Endothelial cell of umbilical vein (primary cell): ENCODE measurements around the gene FTHL17. TPM values are rescaled to one million over a fixed set of nuclear protein-coding genes. Genes with fewer than 3 reads are reported as not detected.

ENCODE experiments used
- BruUV-seq: library from RNA; stranded (reverse); fragments of 400-500 nt; replicated peaks from 2 replicates; lab custom pipeline; 2021; lab: Mats Ljungman, UMichigan
- CTCF ChIA-PET: fragments of 300-600, 350-600 bp; sonication (Branson Sonifier 250); formaldehyde crosslinking; loops from one replicate; lab custom pipeline; 2021; ENCODE audit warnings: antibody characterized with exemption, inconsistent platforms; lab: Charles Lee
- POLR2A ChIA-PET: fragments of 300-600, 350-600 bp; sonication (Branson Sonifier 250); formaldehyde crosslinking; loops from one replicate; lab custom pipeline; 2021; ENCODE audit warnings: antibody characterized with exemption, inconsistent platforms; lab: Charles Lee
- DNase-seq: peaks from one replicate; pipeline ENCODE4 v3.0.0-alpha.2; 2011; ENCODE audit warnings: low read depth, low spot score
- FAIRE-seq: peaks from 2 replicates; lab custom pipeline; 2011; peaks lifted over from hg19 to GRCh38; lab: Jason Lieb, UNC
- H2AFZ ChIP-seq: 2 replicates; pipeline ENCODE4 v1.6.0; 2012; ENCODE audit warnings: low read depth, low read length, control low read depth, inconsistent platforms
- H3K27ac ChIP-seq: 2 replicates; pipeline ENCODE4 v1.5.1; 2011; ENCODE audit warnings: low read depth, mild to moderate bottlenecking, control low read depth, low read length, moderate library complexity; ENCODE audit not compliant: insufficient read depth
- H3K27me3 ChIP-seq, 2 experiments: 2 replicates each; pipeline versions ENCODE4 v1.6.0 to v1.6.1; 2011; ENCODE audit warnings: low read length in 2 of 2, mixed read lengths in 1 of 2; ENCODE audit not compliant: control insufficient read depth in 2 of 2, insufficient read depth in 2 of 2
- H3K36me3 ChIP-seq, 2 experiments: 2 replicates in 1 of 2; 3 replicates in 1 of 2; pipeline ENCODE4 v1.5.1; 2011; ENCODE audit warnings: low read length in 2 of 2, mild to moderate bottlenecking in 1 of 2, moderate library complexity in 1 of 2; ENCODE audit not compliant: control insufficient read depth in 2 of 2, insufficient read depth in 2 of 2; ENCODE audit errors: extremely low read depth in 1 of 2
- H3K4me1 ChIP-seq: 3 replicates; pipeline ENCODE4 v1.5.1; 2011; ENCODE audit warnings: mild to moderate bottlenecking, low read length; ENCODE audit not compliant: control insufficient read depth, insufficient read depth; ENCODE audit errors: extremely low read depth
- H3K4me2 ChIP-seq: 2 replicates; pipeline ENCODE4 v1.6.1; 2011; ENCODE audit warnings: low read length, control low read depth, mixed read lengths; ENCODE audit not compliant: insufficient read depth
- H3K4me3 ChIP-seq, 3 experiments: fragments of 200-600 bp in 1 of 3; sonication (generic), shearing (Covaris generic) in 1 of 3; replicated peaks in 1 of 3; 2 replicates each; pipeline ENCODE4 v1.5.1; 2011 to 2016; ENCODE audit warnings: control low read depth in 3 of 3, low read length in 3 of 3, mild to moderate bottlenecking in 2 of 3, inconsistent platforms in 1 of 3, low read depth in 1 of 3, moderate library complexity in 1 of 3; ENCODE audit not compliant: insufficient read depth in 1 of 3
- H3K79me2 ChIP-seq: 2 replicates; pipeline ENCODE4 v1.6.0; 2012; ENCODE audit warnings: low read length, inconsistent platforms; ENCODE audit not compliant: control insufficient read depth, insufficient read depth
- H3K9ac ChIP-seq: replicated peaks from 2 replicates; pipeline ENCODE3; 2011; ENCODE audit warnings: low read length, control low read depth; ENCODE audit not compliant: insufficient read depth; ENCODE audit errors: extremely low read depth
- H3K9me1 ChIP-seq: replicated peaks from 3 replicates; pipeline ENCODE4 v1.6.0; 2011; ENCODE audit warnings: mild to moderate bottlenecking, low read length; ENCODE audit not compliant: control insufficient read depth, insufficient read depth; ENCODE audit errors: extremely low read depth
- H3K9me3 ChIP-seq: replicated peaks from 2 replicates; pipeline ENCODE4 v1.5.1; 2012; ENCODE audit warnings: low read length, inconsistent platforms; ENCODE audit not compliant: control insufficient read depth, insufficient read depth
- H4K20me1 ChIP-seq: replicated peaks from 2 replicates; pipeline ENCODE3; 2011; ENCODE audit warnings: mild to moderate bottlenecking, low read length; ENCODE audit not compliant: control insufficient read depth, insufficient read depth; ENCODE audit errors: extremely low read depth
- CTCF ChIP-seq, 2 donors: IDR thresholded peaks; 1 replicate in 1 of 2; 2 replicates in 1 of 2; pipeline ENCODE4 v1.5.1; 2011; ENCODE audit warnings: low read length in 2 of 2, mild to moderate bottlenecking in 2 of 2, moderate library complexity in 2 of 2, control low read depth in 1 of 2, inconsistent platforms in 1 of 2, low read depth in 1 of 2; ENCODE audit not compliant: insufficient read depth in 1 of 2; ENCODE audit errors: extremely low read depth in 1 of 2
- EZH2 ChIP-seq: IDR thresholded peaks from 2 replicates; pipeline ENCODE4 v1.6.1; 2012; ENCODE audit warnings: borderline replicate concordance, low read depth, mild to moderate bottlenecking, moderate library complexity, low read length, inconsistent platforms; ENCODE audit not compliant: severe bottlenecking
- GATA2 ChIP-seq: IDR thresholded peaks from 2 replicates; pipeline ENCODE4 v1.7.0; 2011; ENCODE audit warnings: low read depth, mild to moderate bottlenecking, moderate library complexity, mixed read lengths, low read length; ENCODE audit not compliant: insufficient read length, insufficient read depth
- MAX ChIP-seq: IDR thresholded peaks from 2 replicates; pipeline ENCODE4 v1.6.1; 2011; ENCODE audit not compliant: insufficient read depth, insufficient read length
- POLR2A ChIP-seq: IDR thresholded peaks from 2 replicates; pipeline ENCODE4 v1.6.1; 2012; ENCODE audit warnings: low read depth, mild to moderate bottlenecking, control low read depth, low read length
- POLR2AphosphoS5 ChIP-seq: IDR thresholded peaks from 2 replicates; pipeline ENCODE4 v1.6.1; 2012; ENCODE audit warnings: low read depth, mild to moderate bottlenecking, control low read depth, low read length, moderate library complexity; ENCODE audit not compliant: insufficient read depth
- dilution Hi-C: fragments of 300-500 bp; cut with MboI; formaldehyde crosslinking; loops from one replicate; pipeline ENCODE4 v1.15.0; 2019; ENCODE audit warnings: low sequenced_read_pairs; ENCODE audit not compliant: extremely low pct_ligation_motif_present
- intact Hi-C: fragments of 100-400 bp; cut with micrococcal nuclease; formaldehyde crosslinking; loops from one replicate; pipeline ENCODE4 v1.10.0; 2022
- polyA plus RNA-seq, 4 experiments: library from polyadenylated mRNA; depleted of rRNA in 3 of 4; stranded (reverse) in 3 of 4; unstranded in 1 of 4; fragments of >200 nt; gene quantifications; 2 replicates each; pipeline versions ENCODE4 v1.2.1 to v1.2.3, GENCODE V29; 2011 to 2012; ENCODE audit warnings: missing spikeins in 1 of 4
- total RNA-seq: library from RNA; stranded (reverse); gene quantifications from 2 replicates; pipeline ENCODE4 v1.2.3, GENCODE V29; 2021

The FTHL17 gene
- total and polyA plus RNA-seq, 2 donors (not counting 3 experiments of a cell fraction or from before 2014, with no cell fraction given), result not detected

- Histone ChIP-seq H3K36me3 (no peaks in the 10 kb centered on the region), H3K9ac (no peak overlapping the region), H3K27ac (no peak overlapping the region), H4K20me1 (no peaks in the 10 kb centered on the region), H3K27me3 (no peaks in the 10 kb centered on the region), H3K9me1 (no peaks in the 10 kb centered on the region), H2AFZ (no peak overlapping the region), H3K4me3 (no peak overlapping the region), H3K4me1 (peaks cover 2% of the 10 kb centered on the region), H3K79me2 (no peaks in the 10 kb centered on the region), H3K4me2 (no peak overlapping the region), H3K9me3 (no peaks in the 10 kb centered on the region)
- POLR2A ChIA-PET, result no interaction called here
- intact Hi-C loops (loop anchor here (5.0 kb wide), 1 partner anchor 230 kb away; no protein-coding TSS in a partner anchor), dilution Hi-C loops (no loop called here)
- CTCF ChIA-PET, result interaction anchor here (0.6 to 6.3 kb wide), 24 partner anchors 11 to 799 kb away, joined by 3 to 92 read pairs (median 4); no protein-coding TSS in a partner anchor
- TF ChIP-seq POLR2AphosphoS5 (no peak), CTCF (IDR thresholded peaks at IDR 0.05; ENCODE audit: extremely low read depth in 1 of 2, insufficient read depth in 1 of 2, low read depth in 1 of 2, low read length in 2 of 2) (peak; percentile 44 to 58), GATA2 (no peak), POLR2A (no peak), EZH2 (no peak)
- no TSS peak for BruUV-seq
- FAIRE-seq (peak; percentile 91), DNase-seq (peak; percentile 31)
Measured at GRCh38 chrX:31036895-31037294, 34.9 kb downstream of the FTHL17 start.

- no peak for TF ChIP-seq MAX
- H3K9me1 ChIP-seq, result no peaks in the 10 kb centered on the region
- BruUV-seq, result no TSS peak
- dilution Hi-C loops, result no loop called here
- intact Hi-C loops, result no loop called here
- no peak overlapping the region for H3K4me2 ChIP-seq
- no peak overlapping the region for H3K4me3 ChIP-seq
- no peak overlapping the region for H2AFZ ChIP-seq
- H3K79me2 ChIP-seq, result no peaks in the 10 kb centered on the region
- no peaks in the 10 kb centered on the region for H4K20me1 ChIP-seq
- no peaks in the 10 kb centered on the region for H3K27me3 ChIP-seq
- no peaks in the 10 kb centered on the region for H3K4me1 ChIP-seq
- H3K27ac ChIP-seq, result no peak overlapping the region
- ChIA-PET CTCF (no interaction called here), POLR2A (no interaction called here)
- no peaks in the 10 kb centered on the region for H3K36me3 ChIP-seq
- FAIRE-seq, result no peak
- no peaks in the 10 kb centered on the region for H3K9me3 ChIP-seq
- no peak overlapping the region for H3K9ac ChIP-seq
- no peak for DNase-seq
Measured at GRCh38 chrX:31027351-31027750, 44.5 kb downstream of the FTHL17 start.
